Nephron progenitor cell (in vitro differentiated cells): ENCODE data around the gene SLBP.

ENCODE experiments used
- DNase-seq: peaks from one replicate; pipeline ENCODE4 v3.0.0; 2021
- H3K27ac Mint-ChIP-seq: 2 replicates; pipeline ENCODE4 v1.8.0; 2021; ENCODE audit warnings: mild to moderate bottlenecking, moderate library complexity, mixed read lengths
- H3K27me3 Mint-ChIP-seq: 2 replicates; pipeline ENCODE4 v1.8.0; 2021; ENCODE audit warnings: mild to moderate bottlenecking, low read depth, mixed read lengths; ENCODE audit not compliant: poor library complexity
- H3K36me3 Mint-ChIP-seq: 2 replicates; pipeline ENCODE4 v1.8.0; 2021; ENCODE audit warnings: low read depth, mixed read lengths
- H3K4me1 Mint-ChIP-seq: 2 replicates; pipeline ENCODE4 v1.8.0; 2021; ENCODE audit warnings: mixed read lengths
- H3K4me3 Mint-ChIP-seq: 2 replicates; pipeline ENCODE4 v1.8.0; 2021; ENCODE audit warnings: mild to moderate bottlenecking, moderate library complexity, mixed read lengths
- H3K9me3 Mint-ChIP-seq: 2 replicates; pipeline ENCODE4 v1.8.0; 2021; ENCODE audit warnings: mild to moderate bottlenecking, moderate library complexity, mixed read lengths
- TF ChIP-seq, protein P1 (sequence below): fragments of 200-600 bp; sonication (generic); IDR thresholded peaks from 2 replicates; pipeline ENCODE4 v1.5.0; 2021; ENCODE audit warnings: antibody characterized with exemption

Gene SLBP

DNA sequence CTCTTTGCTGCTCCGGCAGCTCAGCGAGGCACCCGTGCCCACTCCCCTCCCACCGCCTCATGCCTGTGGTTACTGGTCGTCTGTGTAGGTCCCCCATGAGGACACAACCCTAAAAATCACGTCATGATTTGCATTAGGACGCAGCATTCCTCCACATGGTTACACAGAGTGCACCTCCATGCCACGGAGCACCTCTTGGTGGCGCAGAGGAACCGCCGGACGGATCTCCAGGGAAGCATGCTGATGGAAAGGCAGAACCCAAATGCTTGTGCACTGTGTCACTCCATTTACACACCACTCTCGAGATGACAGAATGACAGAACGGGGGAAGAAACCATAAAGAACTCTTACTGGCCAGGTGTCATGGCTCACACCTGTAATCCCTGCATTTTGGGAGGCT is 50.4 kb downstream of the SLBP start:
- DNase-seq, result no peak
- TF ChIP-seq, protein P1, sequence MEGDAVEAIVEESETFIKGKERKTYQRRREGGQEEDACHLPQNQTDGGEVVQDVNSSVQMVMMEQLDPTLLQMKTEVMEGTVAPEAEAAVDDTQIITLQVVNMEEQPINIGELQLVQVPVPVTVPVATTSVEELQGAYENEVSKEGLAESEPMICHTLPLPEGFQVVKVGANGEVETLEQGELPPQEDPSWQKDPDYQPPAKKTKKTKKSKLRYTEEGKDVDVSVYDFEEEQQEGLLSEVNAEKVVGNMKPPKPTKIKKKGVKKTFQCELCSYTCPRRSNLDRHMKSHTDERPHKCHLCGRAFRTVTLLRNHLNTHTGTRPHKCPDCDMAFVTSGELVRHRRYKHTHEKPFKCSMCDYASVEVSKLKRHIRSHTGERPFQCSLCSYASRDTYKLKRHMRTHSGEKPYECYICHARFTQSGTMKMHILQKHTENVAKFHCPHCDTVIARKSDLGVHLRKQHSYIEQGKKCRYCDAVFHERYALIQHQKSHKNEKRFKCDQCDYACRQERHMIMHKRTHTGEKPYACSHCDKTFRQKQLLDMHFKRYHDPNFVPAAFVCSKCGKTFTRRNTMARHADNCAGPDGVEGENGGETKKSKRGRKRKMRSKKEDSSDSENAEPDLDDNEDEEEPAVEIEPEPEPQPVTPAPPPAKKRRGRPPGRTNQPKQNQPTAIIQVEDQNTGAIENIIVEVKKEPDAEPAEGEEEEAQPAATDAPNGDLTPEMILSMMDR, result no peak
- no peaks in the 10 kb centered on the region for H3K36me3 Mint-ChIP-seq
- H3K4me3 Mint-ChIP-seq, result no peak overlapping the region
- H3K27ac Mint-ChIP-seq, result no peak overlapping the region
- H3K4me1 Mint-ChIP-seq, result no peaks in the 10 kb centered on the region
- H3K27me3 Mint-ChIP-seq, result no peaks in the 10 kb centered on the region
- H3K9me3 Mint-ChIP-seq, result no peaks in the 10 kb centered on the region

DNA sequence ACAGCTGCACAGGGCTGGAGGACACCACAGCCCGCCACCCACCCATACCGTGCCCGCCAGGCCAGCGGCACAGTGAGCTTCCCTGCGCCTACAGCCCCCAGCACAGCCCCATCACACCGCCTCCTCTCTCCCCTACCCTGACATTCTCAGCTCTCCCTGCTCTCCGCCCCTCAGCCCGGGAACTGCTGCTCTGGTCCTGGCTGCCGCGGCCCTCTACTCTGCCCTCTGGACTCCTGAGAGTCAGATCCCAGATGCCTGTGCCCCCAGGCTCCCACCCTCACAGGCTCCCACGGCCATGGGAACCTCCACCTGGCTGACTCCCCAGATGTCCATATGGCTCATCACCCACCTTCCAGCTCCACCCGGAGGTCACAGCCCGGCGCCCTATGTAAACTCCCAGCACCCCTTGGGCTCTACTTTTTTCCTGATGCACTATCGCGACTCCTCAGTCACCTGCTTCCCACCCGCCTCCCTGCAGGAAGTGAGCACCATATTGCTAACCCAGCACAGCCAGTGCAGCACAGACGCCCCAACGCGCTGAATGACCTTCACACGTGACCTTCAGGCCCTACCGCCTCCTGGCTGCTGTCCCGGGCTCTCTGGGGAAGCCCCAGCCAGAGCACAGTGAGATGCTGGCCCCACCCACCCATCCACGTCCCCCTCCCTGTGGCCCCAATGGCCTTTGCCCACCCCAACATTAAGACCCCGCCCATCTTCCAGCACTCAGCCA is 51.0 kb downstream of the SLBP start:
- DNase-seq, result no peak
- Mint-ChIP-seq H3K4me1 (no peaks in the 10 kb centered on the region), H3K27ac (no peak overlapping the region)

DNA sequence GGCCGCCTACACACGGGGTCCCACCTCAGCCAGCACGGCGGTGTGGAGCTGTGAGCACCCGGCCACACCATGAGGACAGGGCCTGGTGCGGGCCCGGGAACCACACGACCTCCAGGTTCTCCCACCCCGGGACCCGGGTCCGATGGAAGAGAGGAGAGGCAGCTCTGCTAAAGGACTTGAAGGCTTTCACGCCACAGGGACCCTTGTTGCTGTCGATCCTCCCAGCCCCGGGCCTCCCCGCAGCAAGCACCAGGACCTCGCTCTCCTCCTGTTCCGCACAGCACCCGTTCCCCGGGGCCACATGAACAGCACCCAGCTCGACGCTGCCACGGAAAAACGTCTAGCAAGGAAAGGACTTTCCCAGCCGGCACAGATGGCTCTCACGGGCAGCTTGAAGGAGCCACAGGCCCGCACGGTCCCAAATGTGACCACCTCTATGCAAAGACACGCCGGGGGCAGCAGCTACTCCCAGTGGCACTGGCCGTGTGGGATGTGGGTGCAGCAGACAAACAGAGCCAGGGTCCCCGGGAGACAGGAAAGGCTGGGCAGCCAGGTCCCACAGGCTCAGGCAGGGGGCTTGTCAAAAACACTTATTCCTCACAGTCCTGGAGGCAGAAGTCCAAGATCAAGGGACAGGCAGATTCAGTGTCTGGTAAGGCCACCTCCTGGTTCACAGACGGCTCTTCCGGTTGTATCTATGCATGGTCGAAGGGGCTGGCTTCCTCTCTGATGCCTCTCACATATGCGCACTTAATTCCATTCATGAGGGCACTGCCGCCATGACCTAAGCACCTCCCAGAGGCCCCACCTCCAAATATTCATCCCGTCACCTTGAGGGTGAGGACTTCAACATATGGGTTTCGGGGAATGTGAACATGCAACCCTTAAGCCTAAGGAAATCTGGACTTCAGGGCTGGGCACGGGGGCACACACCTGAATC is 52.7 kb downstream of the SLBP start:
- Mint-ChIP-seq H3K27ac (no peak overlapping the region), H3K4me1 (peaks cover 5% of the 10 kb centered on the region), H3K4me3 (no peak overlapping the region), H3K9me3 (no peaks in the 10 kb centered on the region), H3K27me3 (peaks cover 4% of the 10 kb centered on the region), H3K36me3 (no peaks in the 10 kb centered on the region)
- no peak for DNase-seq
- TF ChIP-seq, protein P1, result no peak

More for the DNA sequence above, 51.0 kb downstream of the SLBP start:
- no peaks in the 10 kb centered on the region for H3K36me3 Mint-ChIP-seq
- H3K4me3 Mint-ChIP-seq, result no peak overlapping the region
- TF ChIP-seq, protein P1, result no peak
- no peaks in the 10 kb centered on the region for H3K9me3 Mint-ChIP-seq
- no peaks in the 10 kb centered on the region for H3K27me3 Mint-ChIP-seq

DNA sequence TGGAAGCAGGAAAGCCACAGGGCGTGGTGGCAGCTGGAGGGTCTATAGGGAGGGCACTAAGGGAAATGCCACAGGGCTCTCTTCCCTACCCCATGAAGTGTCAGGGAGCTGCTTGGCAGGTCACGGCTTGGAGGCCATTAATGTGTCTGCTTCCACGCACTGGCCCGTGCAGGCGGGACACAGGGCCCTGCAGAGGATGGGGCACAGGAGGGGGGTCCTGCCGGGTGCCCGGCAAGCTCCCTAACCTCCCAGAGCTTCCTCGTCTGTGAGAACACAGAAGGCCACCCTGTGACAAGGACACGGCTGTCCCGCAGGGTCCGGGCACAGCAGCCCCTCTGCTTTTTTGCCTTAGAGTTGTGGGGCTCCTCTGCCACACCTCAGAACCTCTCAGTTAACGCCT is 53.5 kb downstream of the SLBP start:
- H3K9me3 Mint-ChIP-seq, result no peaks in the 10 kb centered on the region
- no peak overlapping the region for H3K4me3 Mint-ChIP-seq
- H3K4me1 Mint-ChIP-seq, result peaks cover 10% of the 10 kb centered on the region
- no peaks in the 10 kb centered on the region for H3K36me3 Mint-ChIP-seq
- H3K27me3 Mint-ChIP-seq, result peaks cover 4% of the 10 kb centered on the region
- H3K27ac Mint-ChIP-seq, result no peak overlapping the region
- DNase-seq, result no peak
- TF ChIP-seq, protein P1, result no peak

DNA sequence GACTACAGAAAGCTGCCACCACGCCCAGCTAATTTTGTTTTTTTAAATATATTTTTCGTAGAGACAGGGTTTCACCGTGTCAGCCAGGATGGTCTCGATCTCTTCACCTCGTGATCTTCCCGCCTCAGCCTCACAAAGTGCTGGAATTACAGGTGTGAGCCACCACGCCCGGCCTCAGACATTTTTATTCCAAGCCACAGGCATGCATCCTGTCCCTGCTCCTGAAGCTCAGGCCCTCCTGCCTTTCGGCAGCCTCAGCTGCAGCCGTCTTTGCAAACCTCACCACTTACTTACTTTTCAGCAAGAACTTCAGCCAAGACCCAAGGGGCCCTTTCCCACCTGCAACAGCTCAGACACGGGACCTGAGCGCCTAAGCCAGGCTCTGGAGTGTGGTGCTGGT is 54.0 kb downstream of the SLBP start:
- H3K27me3 Mint-ChIP-seq, result peaks cover 4% of the 10 kb centered on the region
- TF ChIP-seq, protein P1, result no peak
- no peak overlapping the region for H3K27ac Mint-ChIP-seq
- H3K36me3 Mint-ChIP-seq, result no peaks in the 10 kb centered on the region
- no peak for DNase-seq
- H3K4me1 Mint-ChIP-seq, result peaks cover 10% of the 10 kb centered on the region
- no peak overlapping the region for H3K4me3 Mint-ChIP-seq
- H3K9me3 Mint-ChIP-seq, result no peaks in the 10 kb centered on the region
